ENCODE results near the gene TBX1. TPM values are rescaled to one million over a fixed set of nuclear protein-coding genes. Genes with fewer than 3 reads are reported as not detected.

Gene TBX1
- total RNA-seq, result 10 to 100 TPM in 1 of 2 donors, 1 to 10 TPM in 1; 4.4 to 11.2 TPM
- 10 to 100 TPM in 3 of 6 donors, 1 to 10 TPM in 3; 6.9 to 12.2 (median 10.4) TPM for polyA plus RNA-seq (ENCODE audit: insufficient read length in 6 of 6)
- long read RNA-seq, donor 1, partial matches to known transcripts, result 0 of 3 reads
- long read RNA-seq, donor 1, other reads (novel, unspliced or antisense), result 0 of 3 reads
- long read RNA-seq, donor 2, partial matches to known transcripts, result 8 of 10 reads
- long read RNA-seq, donor 2, other reads (novel, unspliced or antisense), result 0 of 10 reads
- long read RNA-seq, donor 3, partial matches to known transcripts, result 0 of 2 reads
- long read RNA-seq, donor 3, other reads (novel, unspliced or antisense), result 0 of 2 reads
- long read RNA-seq, donor 4, partial matches to known transcripts, result 0 of 1 reads
- long read RNA-seq, donor 4, other reads (novel, unspliced or antisense), result 1 of 1 reads
- long read RNA-seq, donor 5, partial matches to known transcripts, result 0 of 3 reads
- long read RNA-seq, donor 5, other reads (novel, unspliced or antisense), result 0 of 3 reads
- long read RNA-seq, donor 6, partial matches to known transcripts, result 0 of 1 reads
- long read RNA-seq, donor 6, other reads (novel, unspliced or antisense), result 0 of 1 reads
- long read RNA-seq, donor 7, partial matches to known transcripts, result 0 of 2 reads
- long read RNA-seq, donor 7, other reads (novel, unspliced or antisense), result 0 of 2 reads
- long read RNA-seq, donor 8, partial matches to known transcripts, result 0 of 4 reads
- long read RNA-seq, donor 8, other reads (novel, unspliced or antisense), result 0 of 4 reads
- long read RNA-seq, donor 9, result 0 reads
- long read RNA-seq, donor 10, partial matches to known transcripts, result 0 of 2 reads
- long read RNA-seq, donor 10, other reads (novel, unspliced or antisense), result 2 of 2 reads
- long read RNA-seq, donor 11, result 0 reads
- long read RNA-seq, donor 12, partial matches to known transcripts, result 0 of 2 reads
- long read RNA-seq, donor 12, other reads (novel, unspliced or antisense), result 0 of 2 reads

DNA sequence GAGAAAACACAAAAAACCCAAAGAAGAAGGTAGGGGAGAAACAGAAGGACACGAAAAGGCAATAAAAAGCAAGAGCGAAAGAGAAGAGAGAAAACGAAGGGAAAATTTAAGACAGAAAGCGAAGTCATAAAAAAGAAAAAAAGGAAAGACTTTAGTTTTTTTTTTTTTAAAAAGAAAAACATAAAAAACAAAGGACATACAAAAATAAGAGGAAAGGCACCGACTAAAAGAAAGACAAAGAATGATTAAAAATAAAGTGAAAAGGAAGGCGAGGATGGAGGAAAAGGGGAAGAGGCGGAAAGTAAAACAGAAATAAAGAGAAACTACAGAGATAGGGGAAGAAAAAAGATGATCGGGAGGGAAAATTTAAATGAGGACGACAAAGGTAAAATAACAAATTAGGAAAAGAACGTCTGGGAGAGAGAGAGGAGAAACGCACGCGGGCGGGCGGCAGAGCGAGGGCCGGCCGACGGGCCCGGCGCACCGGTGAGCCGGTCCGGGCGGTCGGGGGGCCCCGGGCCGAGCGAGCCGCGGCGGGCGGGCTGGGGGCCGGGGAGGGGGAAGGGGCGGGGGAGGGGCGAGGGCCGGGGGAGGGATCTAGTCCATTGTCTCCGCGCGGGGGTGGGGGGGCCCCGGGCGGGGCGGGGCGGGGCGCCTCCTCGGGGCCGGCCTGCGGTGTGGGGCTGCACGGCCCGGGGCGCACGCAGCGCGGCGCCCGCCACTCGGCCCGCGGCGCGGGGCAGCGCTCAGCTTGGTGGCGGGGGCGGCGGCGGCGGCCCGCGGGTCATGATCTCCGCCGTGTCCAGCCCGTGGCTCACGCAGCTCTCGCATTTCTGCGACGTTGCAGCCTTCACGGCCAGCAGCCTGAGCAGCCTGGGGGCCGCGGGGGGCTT, at the start of gene TBX1:
Gene TBX1, plus strand, starts transcription at position 721 of the 893 bp plus-strand sequence. Its CDS starts 66 bp downstream, at position 787.
- intact Hi-C loops (cut with DNase I), result no loop called here
- Histone ChIP-seq H3K27ac (no peak within 1 kb of the TSS), H3K36me3 (no peaks in the 10 kb centered on the region), H3K9me3 (no peaks in the 10 kb centered on the region), H3K4me1 (peaks cover 2 to 45% of the 10 kb centered on the region in 2 donors), H3K27me3 (peaks cover 88 to 95% of the 10 kb centered on the region in 2 donors), H3K4me3 (no peak within 1 kb of the TSS)
- no peak for ATAC-seq
- peak in 1 of 4 donors; percentile 46 for DNase-seq
- no peak for TF ChIP-seq CTCF (IDR thresholded peaks at IDR 0.05)

- no peaks in the 10 kb centered on the region for H3K36me3 ChIP-seq
- intact Hi-C loops (cut with DNase I), result no loop called here
- ATAC-seq, result no peak
- H3K27me3 ChIP-seq, result peaks cover 12 to 76% of the 10 kb centered on the region in 2 donors
- no peak for DNase-seq
- H3K4me3 ChIP-seq, result peak overlapping the region in 1 of 2 donors; percentile 50
- no peaks in the 10 kb centered on the region for H3K9me3 ChIP-seq
- TF ChIP-seq CTCF (IDR thresholded peaks at IDR 0.05), result no peak
- H3K4me1 ChIP-seq, result peaks cover 4 to 39% of the 10 kb centered on the region in 2 donors
- no peak overlapping the region for H3K27ac ChIP-seq
These were observed 47.3 kb upstream of the TBX1 start for GRCh38 chr22:19713245-19713644.

GRCh38 chr22:19713650-19714311, 46.8 kb upstream of the TBX1 start:
- Histone ChIP-seq H3K27ac (no peak overlapping the region), H3K4me3 (peak overlapping the region; percentile 31 to 50), H3K9me3 (no peaks in the 10 kb centered on the region), H3K4me1 (peaks cover 8 to 44% of the 10 kb centered on the region in 2 donors), H3K27me3 (peaks cover 18 to 76% of the 10 kb centered on the region in 2 donors), H3K36me3 (no peaks in the 10 kb centered on the region)
- ATAC-seq, result peak; percentile 15
- intact Hi-C loops (cut with DNase I), result no loop called here
- DNase-seq, result peak in 1 of 4 donors; percentile 85
- TF ChIP-seq CTCF (IDR thresholded peaks at IDR 0.05), result no peak

- DNase-seq, result peak in 1 of 4 donors; percentile 82
- TF ChIP-seq CTCF (IDR thresholded peaks at IDR 0.05), result no peak
- peaks cover 8 to 49% of the 10 kb centered on the region in 2 donors for H3K4me1 ChIP-seq
- H3K9me3 ChIP-seq, result no peaks in the 10 kb centered on the region
- intact Hi-C loops (cut with DNase I), result no loop called here
- ATAC-seq, result no peak
- no peaks in the 10 kb centered on the region for H3K36me3 ChIP-seq
- peaks cover 23 to 76% of the 10 kb centered on the region in 2 donors for H3K27me3 ChIP-seq
- no peak within 1 kb of the TSS for H3K27ac ChIP-seq
- peak within 1 kb of the TSS; percentile 36 to 50 for H3K4me3 ChIP-seq
These were observed 46.0 kb upstream of the TBX1 start, which contains the start of gene SEPTIN5 for GRCh38 chr22:19714312-19715187. TSS of gene SEPTIN5 (plus strand) at chr22:19714503. CDS start at chr22:19714589, 86 bp downstream.

All from left lung (tissue), 14 donors.